ENCODE measurements around the gene ZSCAN21.

The ZSCAN21 gene

DNA sequence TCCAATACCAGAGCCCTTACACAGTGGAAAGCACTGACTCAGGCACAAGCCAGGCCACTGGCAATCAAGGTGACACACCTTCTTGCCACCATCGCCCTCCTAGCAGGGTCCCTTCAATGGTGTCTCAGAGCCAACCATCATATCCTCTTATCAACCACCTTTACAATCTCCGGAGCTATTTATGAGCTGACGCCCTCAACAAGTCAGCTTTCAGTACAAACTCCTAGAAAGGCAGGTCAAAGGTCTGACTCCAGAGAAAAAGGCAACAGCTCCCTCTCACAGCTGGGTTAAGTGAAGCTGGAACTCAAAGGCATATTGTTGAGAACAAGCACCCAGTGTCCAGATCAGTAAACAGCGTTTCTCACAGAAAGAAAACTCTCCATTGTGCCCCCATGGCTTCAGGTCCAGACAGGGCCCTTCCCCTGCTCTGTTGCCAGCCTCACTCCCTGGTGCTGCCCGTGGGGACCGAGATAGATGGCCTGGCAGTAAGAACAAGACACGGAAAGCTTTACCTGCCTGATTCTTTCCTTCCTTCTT lies 29.5 kb downstream of the ZSCAN21 start:
- no peak for DNase-seq

- DNase-seq: no peak
Observed at GRCh38 chr7:100080907-100081534, 31.4 kb downstream of the ZSCAN21 start.

GRCh38 chr7:100081535-100082102 lies 32.0 kb downstream of the ZSCAN21 start, which contains the start of gene ZNF3:
Gene ZNF3, minus strand, starts transcription at chr7:100081723. Its CDS starts 4,366 bp downstream, at chr7:100077357.
- DNase-seq: peak; percentile 97

DNA sequence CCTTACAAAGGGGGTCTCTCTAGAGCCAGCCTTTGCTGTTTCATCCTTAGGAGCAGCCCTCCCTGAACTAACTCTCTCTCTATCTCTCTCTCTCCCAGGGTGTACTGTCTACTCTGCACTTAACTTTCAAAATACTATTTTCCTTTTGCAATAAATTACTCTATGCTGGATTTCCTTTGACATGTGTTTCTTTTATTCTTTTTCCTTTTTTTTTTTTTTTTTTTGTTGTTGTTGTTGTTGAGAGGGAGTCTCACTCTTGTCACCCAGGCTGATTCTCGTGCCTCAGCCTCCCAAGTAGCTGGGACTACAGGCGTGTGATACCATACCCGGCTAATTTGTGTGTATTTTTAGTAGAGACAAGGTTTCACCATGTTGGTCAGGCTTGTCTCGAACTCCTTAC lies 33.4 kb downstream of the ZSCAN21 start:
- no peak for DNase-seq

GRCh38 chr7:100085515-100085914 lies 35.9 kb downstream of the ZSCAN21 start:
- no peak for DNase-seq

DNA sequence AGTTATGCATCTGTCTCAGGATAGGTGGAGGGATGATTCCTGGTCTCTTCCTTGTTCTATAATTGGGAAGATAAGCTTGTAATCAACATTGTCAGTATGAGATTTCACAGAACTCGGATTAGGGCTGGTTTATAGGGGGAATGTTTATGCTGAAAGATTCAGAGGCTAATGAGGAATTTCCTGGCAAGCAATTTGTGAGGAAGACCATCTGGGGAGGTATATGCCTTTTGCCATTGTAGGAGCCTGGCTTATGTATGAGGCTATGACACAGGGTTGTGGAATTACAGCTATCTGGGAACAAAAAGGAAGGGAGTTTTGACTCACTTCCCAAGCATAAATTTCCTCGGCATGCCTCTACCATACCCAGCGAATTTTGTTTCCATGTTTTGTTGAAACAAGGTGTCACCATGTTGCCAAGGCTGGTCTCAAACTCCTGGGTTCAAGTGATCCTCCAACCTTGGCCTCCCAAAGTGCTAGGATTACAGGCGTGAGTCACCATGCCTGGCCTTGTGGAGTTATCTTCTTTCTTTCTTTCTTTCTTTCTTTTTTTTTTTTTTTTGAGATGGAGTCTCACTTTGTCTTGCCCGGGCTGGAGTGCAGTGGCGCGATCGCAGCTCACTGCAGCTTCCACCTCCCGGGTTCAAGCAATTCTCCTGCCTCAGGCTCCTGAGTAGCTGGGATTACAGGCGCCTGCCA lies 37.6 kb downstream of the ZSCAN21 start:
- DNase-seq: no peak

DNA sequence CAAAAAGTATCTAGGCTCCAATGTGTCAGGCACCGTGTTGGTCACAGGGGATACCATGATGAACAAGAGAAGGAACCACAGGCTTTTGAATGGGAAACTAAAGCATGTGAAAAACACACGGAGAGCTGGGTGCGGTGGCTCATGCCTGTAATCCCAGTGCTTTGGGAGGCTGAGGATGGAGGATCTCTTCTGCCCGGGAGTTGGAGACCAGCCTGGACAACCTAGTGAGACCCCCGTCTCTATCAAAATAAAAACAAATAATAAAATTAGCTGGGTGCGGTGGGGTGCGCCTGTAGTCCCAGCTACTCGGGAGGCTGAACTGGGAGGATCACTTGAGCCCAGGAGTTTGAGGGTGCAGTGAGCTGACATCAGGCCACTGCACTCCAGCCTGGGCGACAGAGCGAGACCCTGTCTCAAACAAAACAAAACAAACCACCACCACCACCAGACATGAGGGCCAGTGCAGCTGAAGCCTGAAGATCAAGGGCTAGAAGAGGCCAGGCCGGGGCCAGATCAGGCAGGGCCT lies 38.6 kb downstream of the ZSCAN21 start:
- DNase-seq: no peak

DNA sequence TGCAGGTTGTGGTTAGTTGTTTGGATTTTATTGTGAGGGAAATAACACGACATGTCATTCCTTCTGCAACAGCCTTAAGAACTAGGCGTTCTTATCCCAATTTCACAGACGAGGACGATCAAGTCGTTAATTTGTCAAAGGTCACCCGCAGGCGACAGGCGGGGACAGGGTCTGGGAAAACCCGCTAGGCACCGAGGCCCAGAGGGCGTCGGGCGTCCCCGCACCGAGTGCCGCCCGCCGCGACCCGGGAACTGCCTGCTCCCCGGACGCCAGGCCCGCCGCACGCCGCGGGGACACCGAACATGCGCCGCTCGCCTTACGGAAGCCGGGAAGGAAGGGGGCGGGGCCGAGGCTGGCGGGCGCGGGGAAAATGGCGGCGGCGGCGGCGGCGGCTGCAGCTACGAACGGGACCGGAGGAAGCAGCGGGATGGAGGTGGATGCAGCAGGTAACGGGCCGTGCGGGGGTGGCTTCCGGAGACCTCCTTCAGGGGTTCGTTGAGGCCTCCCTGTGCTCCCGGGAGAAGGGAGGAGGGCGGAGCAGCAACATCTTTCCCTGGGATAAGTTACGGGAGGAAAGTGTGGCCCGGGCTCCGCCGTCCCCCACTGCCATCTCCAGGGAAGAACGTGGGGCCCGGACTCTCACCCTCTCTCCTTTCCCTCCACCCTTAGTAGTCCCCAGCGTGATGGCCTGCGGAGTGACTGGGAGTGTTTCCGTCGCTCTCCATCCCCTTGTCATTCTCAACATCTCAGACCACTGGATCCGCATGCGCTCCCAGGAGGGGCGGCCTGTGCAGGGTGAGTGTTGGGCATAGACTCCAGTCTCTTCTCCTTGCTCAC lies 39.3 kb downstream of the ZSCAN21 start, which contains the start of gene COPS6:
COPS6 (plus strand) TSS at position 349 of the 837 bp plus-strand sequence; CDS start at position 371, 22 bp downstream.
- DNase-seq: peak; percentile 87

DNA sequence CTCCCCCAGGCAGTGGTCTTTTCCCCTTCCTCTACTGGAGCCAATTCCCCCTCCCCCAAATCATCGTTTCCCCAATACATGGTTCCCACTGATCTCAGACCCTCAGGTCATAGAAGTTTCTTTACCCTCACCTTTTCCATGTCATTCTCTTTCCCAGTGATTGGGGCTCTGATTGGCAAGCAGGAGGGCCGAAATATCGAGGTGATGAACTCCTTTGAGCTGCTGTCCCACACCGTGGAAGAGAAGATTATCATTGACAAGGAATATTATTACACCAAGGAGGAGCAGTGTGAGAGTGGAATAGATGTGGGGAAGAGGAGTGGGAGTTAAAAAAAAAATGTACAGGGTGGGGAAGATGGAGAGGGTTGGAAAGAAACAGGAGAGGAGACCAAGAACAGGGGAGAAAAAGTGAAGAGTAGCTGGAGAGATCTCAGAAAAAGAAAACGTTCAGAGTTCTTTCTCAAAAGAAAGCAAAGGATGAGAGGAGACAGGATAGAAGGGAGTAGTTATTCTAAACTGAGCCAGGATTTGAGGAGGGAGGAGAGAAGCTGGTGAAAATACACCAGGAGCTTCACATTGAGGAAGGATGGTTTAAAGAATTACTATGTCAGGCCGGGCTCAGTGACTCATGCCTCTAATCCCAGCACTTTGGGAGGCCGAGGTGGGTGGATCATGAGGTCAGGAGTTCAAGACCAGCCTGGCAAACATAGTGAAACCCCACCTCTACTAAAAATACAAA lies 40.1 kb downstream of the ZSCAN21 start:
- no peak for DNase-seq

DNA sequence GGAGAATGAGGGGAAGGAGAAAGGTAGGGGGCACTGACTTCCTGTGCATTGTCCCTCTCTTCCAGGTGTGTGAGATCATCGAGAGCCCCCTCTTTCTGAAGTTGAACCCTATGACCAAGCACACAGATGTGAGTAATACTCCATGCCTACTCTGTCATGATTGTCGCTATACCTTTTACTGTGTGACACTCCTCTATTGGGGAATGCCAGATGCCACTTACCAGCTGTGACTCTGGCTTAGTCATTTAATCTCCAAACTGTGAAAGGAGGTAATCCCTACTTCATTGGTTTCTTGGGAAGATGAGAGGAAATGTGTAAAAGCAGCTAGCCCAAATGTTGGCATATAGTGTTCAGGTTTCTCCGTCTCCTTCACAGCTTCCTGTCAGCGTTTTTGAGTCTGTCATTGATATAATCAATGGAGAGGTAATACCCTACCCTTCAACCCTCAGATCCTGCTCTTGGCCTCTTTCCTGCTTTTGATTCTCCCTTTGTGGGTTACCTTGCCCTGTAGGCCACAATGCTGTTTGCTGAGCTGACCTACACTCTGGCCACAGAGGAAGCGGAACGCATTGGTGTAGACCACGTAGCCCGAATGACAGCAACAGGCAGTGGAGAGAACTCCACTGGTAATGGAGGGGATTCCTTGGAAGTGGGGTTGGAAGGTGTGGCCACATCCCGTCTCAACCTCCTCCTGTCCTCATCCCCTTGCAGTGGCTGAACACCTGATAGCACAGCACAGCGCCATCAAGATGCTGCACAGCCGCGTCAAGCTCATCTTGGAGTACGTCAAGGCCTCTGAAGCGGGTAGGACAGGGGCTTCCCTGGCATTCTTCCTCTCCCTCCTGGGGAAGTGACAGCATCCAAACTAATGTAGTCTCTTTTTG lies 41.2 kb downstream of the ZSCAN21 start:
- no peak for DNase-seq

GRCh38 chr7:100091411-100092181 lies 42.0 kb downstream of the ZSCAN21 start:
- DNase-seq: no peak

GRCh38 chr7:100093054-100093453 lies 43.5 kb downstream of the ZSCAN21 start:
- DNase-seq: no peak

GRCh38 chr7:100093498-100093897 lies 43.9 kb downstream of the ZSCAN21 start:
- no peak for DNase-seq

DNA sequence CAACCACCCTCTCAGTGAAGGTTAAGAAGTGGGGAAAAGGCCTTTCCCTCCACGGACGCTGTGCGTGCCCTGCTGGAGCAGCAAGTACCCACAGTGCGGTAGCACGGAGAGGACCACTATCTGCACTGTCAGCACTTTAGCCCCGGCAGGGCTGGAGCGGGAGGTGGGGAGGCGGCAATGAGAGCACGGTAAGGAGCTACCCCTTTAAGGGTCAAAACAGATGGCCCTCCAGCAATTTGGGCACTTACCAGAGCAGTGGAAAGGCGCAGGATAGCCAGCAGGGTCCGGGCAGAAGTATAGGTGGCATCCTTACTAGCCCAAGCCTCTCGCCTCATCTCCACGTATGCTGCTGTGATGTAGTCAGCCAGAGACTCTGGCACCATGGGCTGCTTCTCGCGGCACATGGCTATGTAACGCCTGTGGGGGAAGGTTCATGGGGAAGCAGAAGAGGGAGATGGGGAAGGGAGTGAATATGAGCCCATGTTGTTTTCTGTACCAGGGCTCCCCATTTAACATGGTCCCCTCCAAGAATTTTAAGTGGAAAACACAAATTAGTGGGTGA lies 44.4 kb downstream of the ZSCAN21 start:
- DNase-seq: no peak

DNA sequence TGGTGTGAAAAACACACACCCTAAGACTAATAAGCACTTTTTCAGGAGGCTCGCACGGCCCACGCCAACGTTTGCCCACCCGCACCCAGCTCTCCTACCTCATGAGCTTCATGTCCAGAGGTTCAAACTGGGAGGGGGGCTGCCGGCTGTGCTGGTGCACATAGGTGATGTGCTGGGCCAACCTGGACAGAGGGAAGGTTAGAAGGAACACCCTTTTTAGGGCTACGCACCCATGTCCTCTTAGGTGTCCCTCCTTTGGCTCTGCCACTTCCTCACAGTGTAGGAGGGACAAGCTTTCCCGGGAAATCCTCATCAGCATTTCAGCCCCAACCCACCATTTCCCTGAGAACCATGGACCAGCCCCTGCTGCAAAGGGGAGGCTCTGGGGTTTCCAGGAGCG lies 45.7 kb downstream of the ZSCAN21 start:
- DNase-seq: no peak

DNA sequence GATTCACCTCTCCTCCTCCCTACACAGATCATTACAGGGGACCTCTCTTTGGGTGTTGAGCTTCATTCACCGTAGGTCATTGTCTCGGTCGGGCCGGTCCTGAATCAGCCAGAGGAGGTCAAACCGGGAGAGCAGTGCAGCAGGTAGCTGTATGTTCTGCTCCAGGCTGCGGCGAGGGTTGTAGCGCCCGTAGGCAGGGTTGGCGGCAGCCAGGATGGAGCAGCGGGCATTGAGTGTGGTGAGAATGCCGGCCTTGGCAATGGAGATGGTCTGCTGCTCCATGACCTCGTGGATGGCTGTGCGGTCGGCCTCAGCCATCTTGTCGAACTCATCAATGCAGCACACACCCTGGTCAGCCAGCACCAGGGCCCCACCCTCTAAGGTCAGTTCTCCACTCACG lies 46.1 kb downstream of the ZSCAN21 start:
- DNase-seq: no peak

GRCh38 chr7:100098913-100099312 lies 49.3 kb downstream of the ZSCAN21 start:
- no peak for DNase-seq

GRCh38 chr7:100099452-100099851 lies 49.9 kb downstream of the ZSCAN21 start:
- DNase-seq: no peak

DNA sequence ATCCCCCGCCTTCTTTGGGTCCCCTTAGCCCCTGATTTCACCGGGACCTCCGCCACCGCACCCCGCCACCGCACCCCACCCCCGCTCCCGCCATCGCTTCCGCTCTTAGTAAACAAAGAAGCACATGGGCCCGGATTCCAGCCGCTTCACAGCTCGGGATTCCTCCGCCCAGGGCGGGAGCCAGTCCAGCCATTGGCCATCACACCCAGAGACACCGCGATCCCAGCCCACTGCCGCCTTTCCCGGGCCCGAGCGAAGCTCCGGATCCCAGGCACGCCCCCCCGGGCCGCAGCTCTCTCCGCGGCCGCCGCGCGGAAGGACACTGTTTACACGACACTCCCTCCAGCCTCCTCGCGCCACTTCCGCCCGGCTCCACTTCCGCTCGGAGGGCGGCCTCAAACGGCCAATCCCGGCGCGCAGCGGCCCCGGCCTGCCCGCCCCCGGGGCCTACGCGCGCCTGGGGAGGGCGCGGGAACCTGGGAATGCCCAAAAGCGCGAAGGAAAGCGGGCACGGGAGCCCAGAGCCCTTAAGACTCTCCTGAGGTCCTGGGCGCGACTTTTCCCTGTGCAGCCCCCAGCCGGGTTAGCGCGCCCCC lies 50.9 kb downstream of the ZSCAN21 start:
- peak; percentile 83 for DNase-seq

Data from activated CD8-positive, alpha-beta memory T cell treated with anti-CD3 and anti-CD28 coated beads, Interleukin-2, amount 50 U/mL, for 4 hours (primary cell).